K562 (cell line): ENCODE results near the gene CPN2. TPM values are rescaled to one million over a fixed set of nuclear protein-coding genes. Genes with fewer than 3 reads are reported as not detected.

Source experiments
- ATAC-seq: fragments of 200-7000 bp; cut with Tn5 transposase; 3 replicates; pipeline ENCODE4 v1.9.1; 2020; ENCODE audit warnings: moderate library complexity
- BruUV-seq: library from RNA; stranded (reverse); fragments of 400-500 nt; replicated peaks from 2 replicates; lab custom pipeline; 2021; lab: Mats Ljungman, UMichigan
- CTCF ChIA-PET: fragments of 300-600 bp; formaldehyde crosslinking; extraction: SDS; loops from one replicate; lab custom pipeline; 2021; ENCODE audit warnings: low intra/inter-chr PET ratio; lab: Yijun Ruan, JAX
- POLR2A ChIA-PET: fragments of 300-600, 350-650 bp; sonication (Branson Sonifier 250); formaldehyde crosslinking; extraction: SDS; loops from one replicate; lab custom pipeline; 2021; ENCODE audit warnings: antibody characterized with exemption, inconsistent platforms; lab: Yijun Ruan, JAX
- DNase-seq, 4 experiments: peaks; one replicate each; pipeline versions ENCODE4 v3.0.0 to v3.0.0-alpha.2; 2011 to 2018; ENCODE audit warnings: low spot score in 3 of 4, mixed read lengths in 3 of 4; ENCODE audit errors: extremely low read depth in 1 of 4
- FAIRE-seq: peaks from 2 replicates; lab custom pipeline; 2011; peaks lifted over from hg19 to GRCh38; lab: Jason Lieb, UNC
- H2AFZ ChIP-seq: 2 replicates; pipeline ENCODE4 v1.6.0; 2011; ENCODE audit warnings: low read depth, low read length, control low read depth, inconsistent platforms
- H3K27ac ChIP-seq: fragments of 200-600 bp; 3 replicates; pipeline ENCODE4 v1.8.0; 2011; ENCODE audit warnings: low read depth, mild to moderate bottlenecking, control low read depth, inconsistent platforms, low read length, moderate library complexity, mixed read lengths; ENCODE audit errors: extremely low read depth
- H3K27me3 ChIP-seq, 2 experiments: fragments of 300-600 bp in 1 of 2; 2 replicates in 1 of 2; 3 replicates in 1 of 2; pipeline versions ENCODE4 v1.6.0 to v1.8.0; 2011; ENCODE audit warnings: inconsistent platforms in 2 of 2, low read length in 2 of 2, mild to moderate bottlenecking in 1 of 2, mixed read lengths in 1 of 2, moderate library complexity in 1 of 2; ENCODE audit not compliant: control insufficient read depth in 2 of 2, insufficient read depth in 2 of 2
- H3K36me3 ChIP-seq: fragments of 300-600 bp; 3 replicates; pipeline ENCODE4 v1.8.0; 2011; ENCODE audit warnings: mild to moderate bottlenecking, low read length, inconsistent platforms; ENCODE audit not compliant: control insufficient read depth, insufficient read depth
- H3K4me1 ChIP-seq, 2 experiments: fragments of 200-600 bp in 1 of 2; replicated peaks in 1 of 2; 2 replicates in 1 of 2; 3 replicates in 1 of 2; pipeline versions ENCODE4 v1.5.1 to v1.8.0; 2011; ENCODE audit warnings: inconsistent platforms in 2 of 2, low read length in 2 of 2, mild to moderate bottlenecking in 1 of 2, mixed read lengths in 1 of 2, moderate library complexity in 1 of 2; ENCODE audit not compliant: control insufficient read depth in 2 of 2, insufficient read depth in 2 of 2
- H3K4me2 ChIP-seq: 2 replicates; pipeline ENCODE4 v1.6.1; 2011; ENCODE audit warnings: low read length, control low read depth, inconsistent platforms, mixed read lengths; ENCODE audit not compliant: insufficient read depth
- H3K4me3 ChIP-seq: fragments of 200-600 bp; sonication (generic), shearing (Covaris generic); 2 replicates; pipeline ENCODE4 v1.5.1; 2016; ENCODE audit warnings: control low read depth, inconsistent platforms
- H3K79me2 ChIP-seq: fragments of 200-600 bp; 3 replicates; pipeline ENCODE4 v1.8.0; 2011; ENCODE audit warnings: low read length, inconsistent platforms; ENCODE audit not compliant: control insufficient read depth, insufficient read depth
- H3K9ac ChIP-seq, 2 experiments: 2 replicates each; pipeline versions ENCODE4 v1.6.0 to v1.6.1; 2011; ENCODE audit warnings: low read depth in 2 of 2, low read length in 2 of 2, control low read depth in 1 of 2, inconsistent platforms in 1 of 2, mild to moderate bottlenecking in 1 of 2, mixed read lengths in 1 of 2; ENCODE audit not compliant: insufficient read depth in 1 of 2
- H3K9me1 ChIP-seq: one replicate; pipeline ENCODE4 v1.6.0; 2011; ENCODE audit warnings: inconsistent platforms, mild to moderate bottlenecking, low read length, moderate library complexity; ENCODE audit not compliant: control insufficient read depth, insufficient read depth
- H3K9me3 ChIP-seq: replicated peaks from 2 replicates; pipeline ENCODE4 v1.5.1; 2011; ENCODE audit warnings: low read depth, low read length, inconsistent platforms; ENCODE audit not compliant: control insufficient read depth, insufficient read depth
- H4K20me1 ChIP-seq: replicated peaks from 2 replicates; pipeline ENCODE4 v1.6.1; 2011; ENCODE audit warnings: low read length, inconsistent platforms, mixed read lengths; ENCODE audit not compliant: control insufficient read depth, insufficient read depth
- CHD1 ChIP-seq: fragments of 200-600 bp; sonication (generic); IDR thresholded peaks from one replicate; pipeline ENCODE4 v1.6.1; 2012; ENCODE audit warnings: mild to moderate bottlenecking, moderate library complexity, low read length, inconsistent platforms
- EHMT2 ChIP-seq: fragments of 450-650 bp; IDR thresholded peaks from 2 replicates; pipeline ENCODE4 v1.6.1; 2018; ENCODE audit warnings: antibody characterized with exemption
- KDM5B ChIP-seq: fragments of 200-600 bp; sonication (generic); IDR thresholded peaks from 2 replicates; pipeline ENCODE4 v1.6.1; 2012; ENCODE audit warnings: low read depth, mild to moderate bottlenecking, moderate library complexity, low read length, control low read depth, inconsistent platforms; ENCODE audit not compliant: insufficient replicate concordance
- NFXL1 ChIP-seq: fragments of 450-650 bp; formaldehyde crosslinking; IDR thresholded peaks from 2 replicates; pipeline ENCODE4 v1.4.0; 2021; ENCODE audit warnings: mild to moderate bottlenecking
- U2AF1 ChIP-seq: fragments of 200-400 bp; formaldehyde crosslinking; optimal IDR thresholded peaks from 2 replicates; pipeline ENCODE3; 2017; ENCODE audit warnings: mild to moderate bottlenecking, low read depth, low read length, moderate library complexity
- ZFPM2 ChIP-seq: fragments of 250-450 bp; sonication (Bioruptor Pico); IDR thresholded peaks from 2 replicates; pipeline ENCODE4 v1.5.1; 2022; ENCODE audit warnings: mild to moderate bottlenecking
- ZNF143 ChIP-seq: sonication (generic); formaldehyde crosslinking; IDR thresholded peaks from 2 replicates; pipeline ENCODE4 v1.9.0; 2022; ENCODE audit warnings: mild to moderate bottlenecking, missing genetic modification reagents
- WGBS: fragments of 100-300 bp; shearing (Covaris generic); methylation state at CpG from one replicate; pipeline ENCODE4 v1.1.6; 2016; ENCODE audit warnings: low coverage, mixed read lengths; ENCODE audit not compliant: insufficient coverage; ENCODE audit errors: missing lambda C conversion rate; 5-methylcytosine and 5-hydroxymethylcytosine counted together
- in situ Hi-C: fragments of 300-500 bp; cut with MboI; formaldehyde crosslinking; loops from 4 replicates; pipeline ENCODE4 v1.15.0; 2018; ENCODE audit warnings: inconsistent platforms, mixed read lengths
- intact Hi-C: fragments of 100-400 bp; cut with micrococcal nuclease; formaldehyde crosslinking; loops from 2 replicates; pipeline ENCODE4 v1.14.2; 2022
- polyA plus RNA-seq, 8 experiments: library from polyadenylated mRNA; depleted of rRNA in 4 of 8; stranded (reverse) in 5 of 8; unstranded in 3 of 8; fragments of >200 nt; fragmentation: Nextera tagmentation in 2 of 8; fragmentation: Illumina TruSeq in 1 of 8; extraction: Ambion mirVana in 2 of 8; extraction: Trizol in 1 of 8; gene quantifications; 2 replicates each; pipeline versions ENCODE4 v1.2.1 to v1.2.3, GENCODE V29; 2011 to 2014; ENCODE audit warnings: inconsistent platforms in 1 of 8, missing spikeins in 1 of 8
- total RNA-seq, 7 experiments: library from RNA; depleted of rRNA in 6 of 7; stranded (reverse); fragments of >200 nt in 6 of 7; fragmentation: Illumina TruSeq in 2 of 7; extraction: Trizol in 2 of 7; gene quantifications; 2 replicates each; pipeline versions ENCODE4 v1.2.1 to v1.2.3, GENCODE V29; 2011 to 2021; ENCODE audit warnings: low replicate concordance in 1 of 7
- TF ChIP-seq, protein P1 (sequence below), 3 experiments: fragments of 200-800 bp in 1 of 3; sonication (Bioruptor generic) in 1 of 3; sonication (generic) in 1 of 3; formaldehyde crosslinking in 1 of 3; IDR thresholded peaks; 2 replicates each; pipeline versions ENCODE4 v1.6.1 to v1.8.0; 2016 to 2022; ENCODE audit warnings: mild to moderate bottlenecking in 2 of 3, missing compliant biosample characterization in 2 of 3, missing genetic modification characterization in 2 of 3, missing genetic modification reagents in 1 of 3

Gene CPN2
- total and polyA plus RNA-seq, 9 of the 15 experiments (the other 6 are each of a cell fraction or from before 2014, with no cell fraction given), result not detected

DNA sequence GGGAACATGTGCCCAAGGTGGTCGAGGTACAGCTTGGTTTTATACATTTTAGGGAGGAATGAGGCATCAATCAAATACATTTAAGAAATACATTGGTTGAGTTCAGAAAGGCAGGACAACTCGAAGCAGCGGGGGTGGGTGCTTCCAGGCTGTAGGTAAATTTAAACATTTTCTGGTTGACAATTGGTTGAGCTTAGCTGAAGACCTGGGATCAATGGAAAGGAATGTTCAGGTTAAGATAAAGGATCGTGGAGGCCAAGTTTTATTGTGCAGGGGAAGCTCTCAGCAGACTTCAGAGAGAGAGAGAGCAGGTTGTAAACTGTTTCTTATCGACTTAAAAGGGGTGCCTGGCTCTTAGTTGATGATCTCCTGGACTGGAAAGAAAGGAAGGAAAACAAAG, 11.3 kb downstream of the CPN2 start:
- POLR2A ChIA-PET, result interaction anchor here (1.0 kb wide), 1 partner anchor 140 kb away, joined by 3 read pairs; no protein-coding TSS in a partner anchor
- peaks cover 0 to 13% of the 10 kb centered on the region in 2 experiments; a peak in 2 of 5 replicates for H3K4me1 ChIP-seq
- FAIRE-seq (no peak), DNase-seq (no peak)
- no peak overlapping the region for H3K4me3 ChIP-seq
- TF ChIP-seq CHD1 (no peak), EHMT2 (no peak), KDM5B (no peak), ZFPM2 (CRISPR knock-in tag) (no peak), U2AF1 (no peak), NFXL1 (CRISPR knock-in tag) (no peak), ZNF143 (CRISPR knock-in tag) (no peak)
- TF ChIP-seq, protein P1, sequence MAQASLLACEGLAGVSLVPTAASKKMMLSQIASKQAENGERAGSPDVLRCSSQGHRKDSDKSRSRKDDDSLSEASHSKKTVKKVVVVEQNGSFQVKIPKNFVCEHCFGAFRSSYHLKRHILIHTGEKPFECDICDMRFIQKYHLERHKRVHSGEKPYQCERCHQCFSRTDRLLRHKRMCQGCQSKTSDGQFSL (CRISPR knock-in tag; IDR thresholded peaks at IDR 0.05), result no peak
- TF ChIP-seq, protein P1 (tag; IDR thresholded peaks at IDR 0.05), result no peak
- TF ChIP-seq, all 486 proteins: peak for 0
- CTCF ChIA-PET, result interaction anchor here (0.6 kb wide), 1 partner anchor 559 kb away, joined by 3 read pairs; no protein-coding TSS in a partner anchor
- Histone ChIP-seq H2AFZ (no peak overlapping the region), H3K79me2 (no peaks in the 10 kb centered on the region), H3K9ac (no peak overlapping the region), H3K27ac (no peak overlapping the region), H3K36me3 (no peaks in the 10 kb centered on the region), H3K9me1 (no peaks in the 10 kb centered on the region), H3K4me2 (no peak overlapping the region), H3K9me3 (no peaks in the 10 kb centered on the region), H4K20me1 (peaks cover 3% of the 10 kb centered on the region), H3K27me3 (peaks cover 44 to 75% of the 10 kb centered on the region in 2 experiments)
- ATAC-seq, result no peak
- in situ Hi-C loops, result loop anchor here (5.0 to 25.0 kb wide), 3 partner anchors 62 to 1878 kb away; no protein-coding TSS in a partner anchor
- intact Hi-C loops, result loop anchor here (10.0 kb wide), 2 partner anchors 765 to 925 kb away; no protein-coding TSS in a partner anchor
- BruUV-seq, result no TSS peak
- 4% methylated on average over 5 of the region's 5 CpGs for WGBS
